GM18498 (cell line): ENCODE results near the gene NEK7.
A peak's percentile ranks its signal among the peaks of the same experiment; 100 is the strongest.
"Not testable (repeated sequence)": the region's sequence is repeated elsewhere in the genome, so short reads cannot be mapped to it uniquely, and the experiment has no call there.

Source experiments
- ATAC-seq: cut with Tn5 transposase; IDR thresholded peaks from one replicate; pipeline ENCODE4 v1.9.1; 2021; ENCODE audit warnings: mild to moderate bottlenecking, moderate library complexity; ENCODE audit not compliant: unreplicated experiment

Gene NEK7

DNA sequence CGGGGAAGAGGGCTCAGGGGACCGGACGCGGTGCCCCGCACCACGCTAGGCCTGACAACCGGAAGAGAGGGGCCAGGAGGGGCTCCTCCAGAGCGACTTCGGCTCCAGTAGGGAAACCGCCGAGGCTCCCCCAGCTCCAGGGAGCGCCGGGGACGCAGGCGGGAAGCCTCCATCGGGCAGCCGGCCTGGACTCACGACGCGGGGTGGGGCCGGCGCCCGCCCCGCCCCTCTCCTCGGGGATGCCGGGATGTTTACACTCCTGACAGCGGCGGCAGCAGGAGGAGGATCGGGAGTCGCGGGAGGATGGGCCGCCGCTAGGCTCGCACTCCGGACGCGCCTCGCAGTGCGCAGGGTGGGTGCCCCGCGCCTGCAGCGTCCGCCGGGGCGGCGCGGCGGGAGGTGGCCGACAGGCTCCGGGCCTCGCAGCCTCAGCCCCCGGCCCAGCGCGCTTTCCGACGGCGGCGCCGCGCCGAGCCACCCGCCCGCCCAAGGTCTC is at the start of gene NEK7:
Gene NEK7, plus strand, starts transcription at position 254 of the 496 bp plus-strand sequence. CDS start 75,583 bp downstream, outside the sequence.
- peak; percentile 54 for ATAC-seq

DNA sequence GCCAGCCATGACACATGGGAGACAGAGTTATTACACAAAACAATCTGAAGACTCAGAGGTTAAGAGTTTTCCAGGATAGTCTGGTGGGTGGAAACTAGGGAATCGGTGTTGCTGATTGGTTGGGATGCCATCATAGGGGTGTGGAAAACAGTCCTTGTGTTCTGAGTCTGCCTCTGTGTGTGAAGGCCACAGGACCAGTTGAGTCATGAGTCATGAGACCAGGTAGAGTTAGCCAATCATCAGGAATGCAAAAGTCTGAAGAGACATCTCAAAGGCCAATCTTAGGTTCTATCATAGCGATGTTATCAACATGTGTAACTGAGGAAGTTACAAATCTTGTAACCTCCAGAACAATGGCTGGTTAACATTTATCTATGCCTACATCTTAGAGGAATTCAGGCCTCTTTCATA is 49.7 kb upstream of the NEK7 start:
- no peak for ATAC-seq

DNA sequence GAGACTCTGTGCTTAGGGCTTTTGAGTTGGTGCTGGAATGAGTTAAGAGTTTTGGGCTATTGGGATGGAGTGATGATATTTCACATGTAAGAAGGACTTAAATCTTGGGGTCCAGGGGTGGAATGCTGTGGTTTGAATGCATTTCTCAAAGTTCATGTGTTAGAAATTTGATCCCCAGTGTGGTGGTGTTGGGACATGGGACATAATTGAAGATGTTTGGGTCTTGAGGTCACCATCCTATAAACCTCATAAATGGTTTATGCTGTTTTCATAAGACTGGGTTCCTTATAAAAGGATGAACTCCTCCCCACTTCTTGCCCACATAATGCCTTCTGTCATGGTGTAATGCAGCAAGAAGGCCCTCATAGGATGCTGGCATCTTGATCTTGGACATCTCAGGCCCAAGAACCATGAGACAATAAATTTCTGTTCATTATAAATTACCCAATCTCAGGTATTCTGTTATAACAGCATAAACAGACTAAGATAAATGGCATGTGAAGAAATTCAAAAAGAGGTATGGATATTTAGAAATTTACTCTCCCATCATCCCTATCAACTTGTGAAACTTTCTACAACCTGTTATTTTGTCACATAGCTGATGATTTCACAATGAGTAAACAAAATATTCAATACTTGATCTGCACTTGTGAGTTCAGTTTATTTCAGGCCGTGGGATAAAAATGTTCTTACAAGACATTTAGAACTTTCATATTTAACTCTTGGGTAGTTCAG is 48.0 kb upstream of the NEK7 start:
- no peak for ATAC-seq

DNA sequence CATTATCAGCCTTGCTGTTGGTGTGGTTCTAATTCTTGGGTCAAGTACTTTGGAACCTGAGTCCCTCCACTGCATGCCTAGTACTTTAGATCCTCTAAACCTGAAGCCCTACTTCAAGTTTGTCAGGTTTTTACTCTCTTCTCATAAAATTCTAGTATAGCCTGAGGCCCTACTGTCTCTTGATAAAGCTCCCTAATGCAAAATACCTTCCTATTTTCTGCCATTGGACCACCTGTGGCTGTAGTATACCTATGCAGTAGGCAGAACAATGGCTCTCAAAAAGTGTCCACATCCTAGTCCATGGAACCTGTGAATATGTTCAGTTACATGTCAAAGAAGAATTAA is 47.5 kb upstream of the NEK7 start:
- ATAC-seq: no peak

DNA sequence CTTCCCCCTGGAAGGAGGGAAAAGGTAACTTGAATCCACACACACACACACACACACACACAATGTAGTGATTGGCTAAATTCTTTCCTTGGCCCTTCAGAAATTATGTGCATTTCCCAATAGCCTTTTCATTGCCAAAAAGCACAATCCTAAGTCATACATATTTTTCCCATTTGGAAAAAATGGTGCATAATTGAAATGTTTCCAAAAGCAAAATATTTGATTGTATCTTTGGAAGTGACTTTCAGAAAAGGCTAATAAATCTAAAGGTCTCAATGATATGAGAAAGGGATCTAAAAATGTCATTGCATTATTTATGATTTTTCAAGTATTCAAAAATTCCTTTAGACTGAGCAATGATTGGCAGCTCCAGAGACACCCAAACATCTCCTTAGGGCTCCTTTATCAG is 43.5 kb upstream of the NEK7 start:
- ATAC-seq: no peak

DNA sequence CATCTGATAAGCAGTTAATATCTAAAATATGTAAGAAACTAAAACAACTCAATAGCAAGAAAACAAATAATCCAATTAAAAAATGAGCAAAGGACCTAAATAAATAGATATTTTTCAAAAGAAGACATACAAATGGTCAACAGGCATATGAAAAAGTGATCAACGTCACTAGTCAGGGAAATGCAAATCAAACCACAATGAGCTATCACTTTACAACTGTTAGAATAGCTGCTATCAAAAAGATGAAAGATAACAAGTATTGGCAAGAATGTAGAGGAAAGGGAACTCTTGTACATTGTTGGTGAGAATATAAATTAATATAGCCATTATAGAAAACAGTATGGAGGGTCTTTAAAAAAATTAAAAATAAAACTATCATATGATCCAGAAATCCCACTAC is 40.7 kb upstream of the NEK7 start:
- no peak for ATAC-seq

DNA sequence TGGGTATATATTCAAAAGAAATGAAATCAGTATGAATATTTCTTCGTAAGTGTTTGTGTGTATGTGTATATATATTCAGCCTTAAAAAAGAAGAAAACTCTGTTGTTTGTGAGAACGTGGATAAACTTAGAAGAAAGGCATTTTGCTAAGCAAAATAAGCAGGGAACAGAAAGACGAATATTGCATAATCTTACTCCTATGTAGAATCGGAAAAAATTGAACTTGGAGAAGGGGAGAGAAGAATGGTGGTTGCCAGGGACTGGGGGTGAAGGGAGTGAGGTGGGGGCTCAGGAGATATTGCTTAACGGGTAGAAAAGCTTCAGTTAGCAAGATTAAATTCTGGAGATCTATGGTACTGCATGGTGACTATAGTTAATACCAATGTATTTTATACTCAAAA is 40.3 kb upstream of the NEK7 start:
- no peak for ATAC-seq

DNA sequence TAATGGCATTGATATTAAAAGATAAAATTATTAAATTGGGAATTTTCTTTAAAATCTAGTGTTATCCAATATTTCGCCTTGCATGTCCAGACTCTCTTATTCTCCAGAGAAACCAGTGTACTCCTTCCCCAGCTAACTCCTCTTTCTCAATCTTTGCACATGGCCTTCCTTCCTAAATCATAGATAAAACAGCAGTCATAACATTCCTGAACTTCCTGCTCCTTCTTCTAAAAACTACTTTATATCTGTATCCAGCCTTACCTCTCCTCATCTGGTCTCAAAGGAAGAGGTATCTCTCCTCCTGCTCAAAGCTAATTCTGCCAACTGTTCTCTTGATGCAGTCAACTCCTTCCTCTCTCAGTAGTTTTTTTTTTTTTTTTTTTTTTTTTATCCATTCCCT is 39.5 kb upstream of the NEK7 start:
- no peak for ATAC-seq

DNA sequence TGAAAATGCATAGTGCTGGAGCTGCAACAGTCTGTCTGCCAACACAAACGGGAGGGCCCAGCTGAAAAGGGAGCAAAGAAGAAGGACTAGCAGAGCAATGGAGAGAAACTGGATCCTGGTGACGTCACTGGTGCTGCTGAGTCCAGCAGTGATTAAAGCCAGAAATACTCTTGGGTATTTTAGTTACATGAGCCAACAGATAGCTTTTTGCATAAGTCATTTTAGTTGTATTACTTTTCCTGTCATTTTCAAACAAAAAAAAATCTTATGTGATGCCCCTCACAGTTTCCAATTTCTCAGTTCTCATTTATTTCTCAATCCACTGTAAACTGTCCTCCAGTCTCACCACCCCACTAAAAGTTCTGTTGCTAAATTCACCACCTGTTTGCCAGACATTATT is 38.7 kb upstream of the NEK7 start:
- no peak for ATAC-seq

DNA sequence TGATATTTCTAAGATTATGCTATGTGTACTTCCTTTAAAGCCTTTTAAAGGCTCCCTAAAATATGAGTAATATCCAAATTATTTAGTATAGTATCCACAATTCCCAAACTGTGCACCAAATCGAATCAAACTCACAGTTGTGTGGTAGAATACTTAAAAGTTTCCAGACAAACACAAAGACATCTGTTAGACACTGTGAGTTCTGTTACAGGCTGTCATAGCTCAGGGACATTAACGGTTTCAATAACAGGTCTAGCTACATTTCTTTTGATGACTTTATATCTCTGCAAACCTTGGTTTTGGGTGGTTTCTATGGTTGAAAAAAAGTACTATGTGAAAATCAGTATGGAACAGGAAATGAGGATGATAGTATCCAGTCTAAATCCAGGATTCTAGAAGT is 36.9 kb upstream of the NEK7 start:
- no peak for ATAC-seq

DNA sequence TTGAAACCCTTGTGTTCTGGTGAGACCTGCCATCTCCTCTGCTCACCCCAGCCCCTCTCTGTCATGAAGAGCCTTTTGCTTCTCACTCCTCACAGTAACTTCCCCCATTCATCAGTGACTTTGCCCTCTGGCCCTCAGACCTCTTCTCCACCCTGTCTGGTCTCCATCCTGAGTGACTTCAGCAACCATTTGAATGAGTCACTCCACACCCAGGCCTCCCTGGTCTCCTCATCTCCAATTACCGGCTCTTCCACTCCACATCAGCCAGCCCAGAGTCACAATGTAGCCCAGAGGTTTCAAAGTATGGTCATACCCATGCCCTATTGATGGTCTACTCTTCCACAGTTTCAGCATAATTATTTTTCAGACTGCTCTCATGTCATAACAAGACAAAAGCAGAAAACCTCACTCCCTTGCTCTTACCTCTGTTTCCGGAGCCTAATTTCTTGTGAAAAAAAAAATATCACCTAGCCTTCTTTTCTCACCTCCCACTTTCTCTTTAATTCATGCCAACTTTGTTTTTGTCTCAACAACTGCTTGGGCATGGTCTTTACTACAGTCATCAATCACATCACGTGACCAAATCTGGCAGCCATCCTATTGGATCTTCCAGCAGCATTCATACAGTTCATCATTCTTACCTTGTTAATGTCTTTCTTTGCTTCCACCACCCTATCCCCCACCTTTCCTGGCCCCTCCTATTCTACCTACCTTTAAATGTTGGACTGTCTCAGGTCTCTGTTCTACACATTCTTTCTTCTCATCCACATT is 35.6 kb upstream of the NEK7 start:
- no peak for ATAC-seq

DNA sequence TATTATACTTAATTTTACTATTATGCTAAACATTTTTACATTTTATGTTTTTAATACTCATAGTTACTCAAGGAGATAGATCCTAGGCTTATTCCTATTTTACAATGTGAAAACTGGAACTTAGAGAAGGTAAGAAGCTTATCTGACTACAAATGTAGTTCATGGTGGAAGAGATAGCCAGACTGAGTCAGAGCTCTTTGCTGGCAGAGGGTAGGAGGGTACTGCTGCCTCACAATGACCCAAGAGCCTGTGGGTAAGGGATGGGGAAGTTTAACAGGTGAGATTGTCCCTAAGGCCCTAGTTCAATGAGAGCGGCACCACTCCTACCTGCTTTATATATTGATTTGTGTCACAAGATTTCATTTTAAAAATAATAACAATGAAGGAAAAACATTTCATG is 34.1 kb upstream of the NEK7 start:
- ATAC-seq: no peak

DNA sequence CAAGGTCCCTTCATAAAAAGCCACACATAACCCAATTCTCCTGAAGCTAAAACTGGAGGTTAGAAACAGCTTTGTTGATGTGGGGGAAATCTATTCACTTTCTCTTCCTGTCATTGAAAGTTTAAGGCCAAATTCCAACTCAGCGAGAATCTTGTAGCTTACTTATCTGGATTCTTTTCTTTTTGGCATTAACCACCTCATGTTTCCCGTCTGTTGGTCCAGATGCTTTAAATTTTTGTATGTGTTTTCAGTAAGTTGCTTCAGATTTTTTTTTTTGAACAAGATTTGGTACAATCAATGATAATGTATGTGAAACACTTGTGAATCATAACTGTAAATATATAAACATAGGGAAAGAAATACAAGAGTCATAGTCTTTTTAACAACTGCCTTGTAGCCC is 33.7 kb upstream of the NEK7 start:
- no peak for ATAC-seq

DNA sequence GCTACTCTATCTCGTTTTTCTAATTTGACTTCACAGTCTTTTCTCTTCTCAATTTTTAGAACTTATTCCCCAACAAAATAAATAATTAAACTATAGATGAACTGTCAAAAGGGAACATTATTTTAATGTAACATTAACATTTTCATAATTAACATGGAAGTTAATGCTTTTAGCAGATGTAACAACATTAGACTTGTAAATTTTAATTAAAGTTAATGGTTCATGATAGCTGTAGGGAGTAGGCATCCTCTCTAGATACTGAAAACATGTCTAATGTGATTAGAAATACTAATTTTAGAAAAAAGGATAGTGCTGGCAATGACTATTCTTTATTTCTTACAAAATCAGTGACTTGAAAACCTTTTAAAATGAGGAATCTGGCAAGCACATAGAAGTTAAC is 32.1 kb upstream of the NEK7 start:
- no peak for ATAC-seq

DNA sequence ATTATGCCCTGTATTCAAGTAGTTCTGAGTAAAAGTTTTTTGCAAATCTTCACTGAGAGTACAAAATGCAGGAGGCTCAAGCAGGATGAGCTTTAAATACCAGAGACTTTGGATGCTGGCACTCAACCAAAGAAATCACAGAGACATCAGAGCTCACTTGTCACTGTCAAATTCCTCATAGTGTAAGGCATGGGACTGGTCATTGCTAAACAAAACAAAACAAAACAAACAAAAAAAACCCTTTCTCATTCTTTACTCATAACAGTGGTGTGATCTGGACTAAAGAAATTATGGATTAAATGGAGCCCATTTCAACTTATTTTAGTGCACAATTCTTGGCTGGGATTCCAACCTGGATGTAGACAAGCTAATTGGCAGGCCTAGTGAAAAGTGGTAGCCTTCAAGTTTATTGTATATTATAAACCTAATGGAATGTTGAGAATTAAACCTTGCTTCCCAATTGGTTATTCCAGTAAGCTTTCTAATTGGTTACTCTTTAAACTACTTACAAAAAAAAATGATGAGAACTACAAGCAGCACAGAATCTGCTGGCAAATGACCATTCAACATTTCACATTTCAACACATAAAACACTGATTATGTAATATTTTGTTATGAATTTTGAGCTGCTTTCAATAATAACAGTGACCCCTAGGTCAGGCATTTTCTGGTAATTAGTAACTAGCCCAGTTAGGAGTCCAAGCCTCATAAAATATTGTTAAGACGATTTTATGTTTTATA is 30.6 kb upstream of the NEK7 start:
- ATAC-seq: no peak

DNA sequence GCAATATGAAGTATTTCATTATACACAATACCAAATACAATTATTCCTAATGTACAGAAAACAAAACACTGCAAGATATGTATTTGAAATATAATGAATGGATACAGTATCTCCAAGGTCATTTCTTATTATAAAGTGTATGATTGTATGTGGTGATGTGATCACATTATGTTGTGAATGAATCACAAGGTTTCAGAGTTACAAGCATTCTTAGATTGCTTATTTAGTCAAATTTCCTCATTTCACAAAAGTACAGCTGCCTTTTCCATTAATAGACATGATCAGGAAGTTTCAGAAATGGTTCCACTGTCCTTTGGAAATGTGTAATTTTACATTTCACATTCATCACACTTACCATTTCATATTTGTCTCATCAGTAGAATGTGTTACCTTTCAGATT is 28.3 kb upstream of the NEK7 start:
- ATAC-seq: no peak

DNA sequence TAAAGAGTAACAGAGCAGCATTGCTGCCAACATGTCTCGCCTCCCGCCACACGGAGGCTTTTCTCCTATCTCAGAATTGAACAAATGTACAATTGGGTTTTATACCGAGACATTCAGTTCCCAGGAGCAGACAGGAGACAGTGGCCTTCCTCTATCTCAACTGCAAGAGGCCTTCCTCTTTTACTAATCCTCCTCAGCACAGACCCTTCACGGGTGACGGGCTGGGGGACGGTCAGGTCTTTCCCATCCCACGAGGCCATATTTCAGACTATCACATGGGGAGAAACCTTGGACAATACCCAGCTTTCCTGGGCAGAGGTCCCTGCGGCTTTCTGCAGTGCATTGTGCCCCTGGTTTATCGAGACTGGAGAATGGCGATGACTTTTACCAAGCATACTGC is 26.7 kb upstream of the NEK7 start:
- not testable (repeated sequence) for ATAC-seq

DNA sequence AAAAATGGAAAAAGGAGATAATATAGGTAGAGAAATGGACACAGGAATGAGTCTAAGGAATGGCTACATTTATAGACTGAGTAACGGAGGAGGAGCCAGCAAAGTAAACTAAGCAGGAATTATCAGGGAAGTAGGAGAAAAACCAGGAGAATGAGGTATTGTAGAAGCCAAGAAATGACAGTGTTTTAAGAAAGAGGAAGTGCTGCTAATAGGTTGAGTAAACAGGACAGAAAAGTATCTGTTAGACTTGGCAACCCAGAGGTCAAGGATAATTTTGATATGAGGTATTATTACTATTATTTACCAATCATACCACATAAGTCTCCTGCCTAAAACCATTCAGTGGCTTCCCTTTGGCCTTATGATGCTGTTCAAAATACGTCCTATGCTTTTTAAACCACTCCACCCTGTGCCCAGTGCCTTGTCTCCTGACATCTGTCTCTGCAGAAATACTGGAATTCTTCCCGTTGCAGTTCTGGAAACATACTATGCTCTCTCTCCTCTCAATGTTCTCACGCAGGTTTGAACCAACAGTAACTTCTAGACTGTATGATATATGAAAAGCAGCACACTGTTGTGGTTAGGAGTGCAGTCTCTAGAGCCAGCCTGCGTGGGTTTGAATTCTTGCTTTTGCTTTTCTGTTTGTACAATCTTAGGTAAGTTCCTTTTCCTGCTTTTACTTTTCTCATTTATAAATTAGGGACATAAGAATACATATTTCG is 24.6 kb upstream of the NEK7 start:
- ATAC-seq: peak; percentile 83

DNA sequence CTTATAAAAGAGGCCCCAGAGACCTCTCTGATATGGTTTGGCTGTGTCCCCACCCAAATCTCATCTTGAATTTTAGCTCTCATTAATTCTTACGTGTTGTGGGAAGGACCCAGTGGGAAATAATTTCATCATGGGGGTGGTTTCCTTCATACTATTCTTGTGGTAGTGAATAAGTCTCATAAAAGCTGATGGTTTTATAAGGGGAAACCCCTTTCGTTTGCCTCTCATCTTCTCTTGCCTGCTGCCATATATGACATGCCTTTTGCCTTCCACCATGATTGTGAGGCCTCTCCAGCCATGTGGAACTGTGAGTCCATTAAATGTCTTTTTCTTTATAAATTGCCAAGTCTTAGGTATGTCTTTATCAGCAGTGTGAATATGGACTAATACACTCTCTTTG is 22.5 kb upstream of the NEK7 start:
- ATAC-seq: no peak

DNA sequence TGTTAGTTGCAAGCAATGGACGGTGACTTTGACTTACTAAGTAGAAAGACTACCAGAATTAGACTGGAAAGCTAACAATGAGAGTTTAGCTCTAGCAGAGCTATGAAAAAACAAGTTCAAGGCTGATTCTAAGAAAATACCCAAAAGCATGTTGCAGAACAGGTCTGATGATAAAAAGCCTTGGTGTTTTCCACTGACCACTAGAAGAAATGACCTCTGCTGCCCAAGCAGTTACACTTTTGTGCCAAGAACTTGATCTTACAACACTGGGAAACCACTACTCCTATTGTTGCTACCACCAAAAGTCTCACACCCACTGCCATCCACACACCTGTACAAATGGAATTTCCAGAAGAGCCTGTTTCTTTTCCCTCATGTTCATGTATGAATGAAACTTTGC is 21.4 kb upstream of the NEK7 start:
- no peak for ATAC-seq
